Omental fat pad (tissue), 4 donors: ENCODE data around the gene PRICKLE3. TPM values are rescaled to one million over a fixed set of nuclear protein-coding genes. Genes with fewer than 3 reads are reported as not detected.
A peak's percentile ranks its signal among the peaks of the same experiment; 100 is the strongest.

Source experiments
- ATAC-seq: fragments of 150-250 bp; one replicate; pipeline ENCODE4 v1.9.1; 2016; ENCODE audit warnings: mild to moderate bottlenecking, moderate library complexity; ENCODE audit not compliant: low FRiP score
- DNase-seq: peaks from one replicate; pipeline ENCODE4 v3.0.0-alpha.2; 2019; ENCODE audit warnings: low spot score
- total RNA-seq, 4 donors: library from RNA; depleted of rRNA; stranded (reverse); fragments of >200 nt; gene quantifications; one replicate each; pipeline ENCODE4 v1.1.0, GENCODE V29; 2016
- TF ChIP-seq, protein P1 (sequence below), 3 donors: fragments of 450-650 bp; IDR thresholded peaks; one replicate each; pipeline ENCODE4 v1.5.1; 2016 to 2017; ENCODE audit warnings: antibody characterized with exemption in 3 of 3, mild to moderate bottlenecking in 3 of 3, moderate library complexity in 2 of 3

PRICKLE3 gene, protein sequence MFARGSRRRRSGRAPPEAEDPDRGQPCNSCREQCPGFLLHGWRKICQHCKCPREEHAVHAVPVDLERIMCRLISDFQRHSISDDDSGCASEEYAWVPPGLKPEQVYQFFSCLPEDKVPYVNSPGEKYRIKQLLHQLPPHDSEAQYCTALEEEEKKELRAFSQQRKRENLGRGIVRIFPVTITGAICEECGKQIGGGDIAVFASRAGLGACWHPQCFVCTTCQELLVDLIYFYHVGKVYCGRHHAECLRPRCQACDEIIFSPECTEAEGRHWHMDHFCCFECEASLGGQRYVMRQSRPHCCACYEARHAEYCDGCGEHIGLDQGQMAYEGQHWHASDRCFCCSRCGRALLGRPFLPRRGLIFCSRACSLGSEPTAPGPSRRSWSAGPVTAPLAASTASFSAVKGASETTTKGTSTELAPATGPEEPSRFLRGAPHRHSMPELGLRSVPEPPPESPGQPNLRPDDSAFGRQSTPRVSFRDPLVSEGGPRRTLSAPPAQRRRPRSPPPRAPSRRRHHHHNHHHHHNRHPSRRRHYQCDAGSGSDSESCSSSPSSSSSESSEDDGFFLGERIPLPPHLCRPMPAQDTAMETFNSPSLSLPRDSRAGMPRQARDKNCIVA
- total RNA-seq, result 10 to 100 TPM in 2 of 4 donors, 1 to 10 TPM in 2; 5.1 to 28.1 (median 11.9) TPM

GRCh38 chrX:49186125-49187027, at the start of gene PRICKLE3:
Gene PRICKLE3, minus strand, starts transcription at chrX:49186373. Its CDS starts 76 bp downstream, at chrX:49186297.
- TF ChIP-seq, protein P1, sequence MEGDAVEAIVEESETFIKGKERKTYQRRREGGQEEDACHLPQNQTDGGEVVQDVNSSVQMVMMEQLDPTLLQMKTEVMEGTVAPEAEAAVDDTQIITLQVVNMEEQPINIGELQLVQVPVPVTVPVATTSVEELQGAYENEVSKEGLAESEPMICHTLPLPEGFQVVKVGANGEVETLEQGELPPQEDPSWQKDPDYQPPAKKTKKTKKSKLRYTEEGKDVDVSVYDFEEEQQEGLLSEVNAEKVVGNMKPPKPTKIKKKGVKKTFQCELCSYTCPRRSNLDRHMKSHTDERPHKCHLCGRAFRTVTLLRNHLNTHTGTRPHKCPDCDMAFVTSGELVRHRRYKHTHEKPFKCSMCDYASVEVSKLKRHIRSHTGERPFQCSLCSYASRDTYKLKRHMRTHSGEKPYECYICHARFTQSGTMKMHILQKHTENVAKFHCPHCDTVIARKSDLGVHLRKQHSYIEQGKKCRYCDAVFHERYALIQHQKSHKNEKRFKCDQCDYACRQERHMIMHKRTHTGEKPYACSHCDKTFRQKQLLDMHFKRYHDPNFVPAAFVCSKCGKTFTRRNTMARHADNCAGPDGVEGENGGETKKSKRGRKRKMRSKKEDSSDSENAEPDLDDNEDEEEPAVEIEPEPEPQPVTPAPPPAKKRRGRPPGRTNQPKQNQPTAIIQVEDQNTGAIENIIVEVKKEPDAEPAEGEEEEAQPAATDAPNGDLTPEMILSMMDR (IDR thresholded peaks at IDR 0.05), result no peak
- peak; percentile 41 for ATAC-seq
- DNase-seq, result peak; percentile 43

- TF ChIP-seq, protein P1 (IDR thresholded peaks at IDR 0.05), result no peak
- ATAC-seq (no peak), DNase-seq (no peak)
Measured at GRCh38 chrX:49233887-49234555, 47.8 kb upstream of the PRICKLE3 start.

GRCh38 chrX:49233176-49233575, 47.0 kb upstream of the PRICKLE3 start, which contains the start of gene CACNA1F:
Gene CACNA1F, minus strand, starts transcription at chrX:49233340. Its CDS starts 31 bp downstream, at chrX:49233309.
- ATAC-seq (no peak), DNase-seq (no peak)
- TF ChIP-seq, protein P1 (IDR thresholded peaks at IDR 0.05), result no peak

DNA sequence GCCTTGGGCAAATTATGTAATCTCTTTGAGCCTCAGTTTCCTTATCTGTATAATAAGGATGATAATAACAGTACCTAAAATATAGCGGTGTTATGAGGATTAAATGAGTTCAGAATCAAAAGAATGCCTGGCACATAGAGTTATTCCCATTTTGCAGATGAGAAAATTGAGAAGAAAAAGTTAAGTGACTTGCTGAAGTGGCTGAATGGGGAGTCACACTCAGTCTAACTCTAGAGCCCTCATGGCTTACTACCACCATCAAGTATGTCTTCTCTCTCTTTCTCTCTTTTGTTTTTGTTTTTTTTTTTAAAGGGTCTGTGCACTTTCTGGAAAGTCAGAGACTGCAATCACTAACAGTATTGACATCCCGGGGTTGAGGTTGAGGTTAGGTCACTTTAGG, 46.4 kb upstream of the PRICKLE3 start:
- DNase-seq, result no peak
- ATAC-seq, result no peak
- TF ChIP-seq, protein P1 (IDR thresholded peaks at IDR 0.05), result no peak

- TF ChIP-seq, protein P1 (IDR thresholded peaks at IDR 0.05), result no peak
- ATAC-seq (no peak), DNase-seq (no peak)
Measured at GRCh38 chrX:49231333-49232000, 45.3 kb upstream of the PRICKLE3 start.
